H9 (cell line): ENCODE data around the gene SCAF4. TPM values are rescaled to one million over a fixed set of nuclear protein-coding genes. Genes with fewer than 3 reads are reported as not detected.

Experiments
- DNase-seq: peaks from one replicate; pipeline ENCODE4 v3.0.0-alpha.2; 2017
- H2AFZ ChIP-seq: one replicate; pipeline ENCODE4 v1.6.1; 2013; ENCODE audit warnings: mild to moderate bottlenecking, low read length, control low read depth, moderate library complexity
- H2AK5ac ChIP-seq: 2 replicates; pipeline ENCODE4 v1.6.1; 2013; ENCODE audit warnings: low read length, control low read depth, mixed read lengths; ENCODE audit not compliant: insufficient read length
- H2BK120ac ChIP-seq: one replicate; pipeline ENCODE4 v1.6.1; 2013; ENCODE audit warnings: low read depth, mild to moderate bottlenecking, low read length, control low read depth, inconsistent platforms; ENCODE audit not compliant: poor library complexity, severe bottlenecking
- H2BK12ac ChIP-seq: 2 replicates; pipeline ENCODE4 v1.6.1; 2013; ENCODE audit warnings: low read length, control low read depth, mixed read lengths, low read depth; ENCODE audit not compliant: insufficient read length
- H2BK15ac ChIP-seq: 2 replicates; pipeline ENCODE4 v1.6.1; 2013; ENCODE audit warnings: low read depth, low read length, control low read depth
- H2BK20ac ChIP-seq: one replicate; pipeline ENCODE4 v1.6.1; 2013; ENCODE audit warnings: low read depth, mild to moderate bottlenecking, low read length, control low read depth, inconsistent platforms; ENCODE audit not compliant: poor library complexity, severe bottlenecking
- H2BK5ac ChIP-seq: 2 replicates; pipeline ENCODE4 v1.6.1; 2013; ENCODE audit warnings: low read length, control low read depth, mixed read lengths; ENCODE audit not compliant: insufficient read length
- H3K14ac ChIP-seq: 2 replicates; pipeline ENCODE4 v1.6.1; 2013; ENCODE audit warnings: low read length, control low read depth; ENCODE audit not compliant: insufficient read depth
- H3K18ac ChIP-seq: 2 replicates; pipeline ENCODE4 v1.6.1; 2013; ENCODE audit warnings: low read depth, mild to moderate bottlenecking, mixed read lengths, low read length, control low read depth; ENCODE audit not compliant: insufficient read length
- H3K23ac ChIP-seq: 2 replicates; pipeline ENCODE4 v1.6.1; 2013; ENCODE audit warnings: low read length, control low read depth, mixed read lengths, low read depth; ENCODE audit not compliant: insufficient read length
- H3K23me2 ChIP-seq: 2 replicates; pipeline ENCODE4 v1.6.1; 2013; ENCODE audit warnings: low read depth, mild to moderate bottlenecking, mixed read lengths, low read length, control low read depth; ENCODE audit not compliant: insufficient read length, poor library complexity, severe bottlenecking
- H3K27ac ChIP-seq: 2 replicates; pipeline ENCODE4 v1.5.1; 2013; ENCODE audit warnings: low read length, control low read depth, mixed read lengths, low read depth; ENCODE audit not compliant: insufficient read length
- H3K27me3 ChIP-seq: 2 replicates; pipeline ENCODE4 v1.6.1; 2013; ENCODE audit warnings: low read length, control low read depth, inconsistent platforms; ENCODE audit not compliant: insufficient read depth
- H3K4ac ChIP-seq: 2 replicates; pipeline ENCODE4 v1.6.1; 2013; ENCODE audit warnings: low read depth, mild to moderate bottlenecking, control low read depth, inconsistent platforms, low read length, moderate library complexity
- H3K4me1 ChIP-seq: 2 replicates; pipeline ENCODE4 v1.6.1; 2013; ENCODE audit warnings: low read length, control low read depth, inconsistent platforms; ENCODE audit not compliant: insufficient read depth
- H3K4me2 ChIP-seq: 2 replicates; pipeline ENCODE4 v1.6.1; 2013; ENCODE audit warnings: low read length, control low read depth, mixed read lengths; ENCODE audit not compliant: insufficient read length, insufficient read depth
- H3K56ac ChIP-seq: 2 replicates; pipeline ENCODE4 v1.6.1; 2013; ENCODE audit warnings: low read depth, mild to moderate bottlenecking, mixed read lengths, low read length, control low read depth; ENCODE audit not compliant: insufficient read length
- H3K79me1 ChIP-seq: 2 replicates; pipeline ENCODE4 v1.6.1; 2013; ENCODE audit warnings: low read depth, mild to moderate bottlenecking, moderate library complexity, low read length, control low read depth, inconsistent platforms; ENCODE audit not compliant: insufficient read depth, poor library complexity, severe bottlenecking
- H3K79me2 ChIP-seq: 2 replicates; pipeline ENCODE4 v1.6.1; 2013; ENCODE audit warnings: low read length, control low read depth, inconsistent platforms; ENCODE audit not compliant: insufficient read depth
- H3K9ac ChIP-seq: 2 replicates; pipeline ENCODE4 v1.6.1; 2013; ENCODE audit warnings: low read length, control low read depth, mixed read lengths; ENCODE audit not compliant: insufficient read length; ENCODE audit errors: extremely low read depth
- H3K9me3 ChIP-seq: one replicate; pipeline ENCODE4 v1.6.1; 2013; ENCODE audit warnings: low read depth, low read length, inconsistent platforms; ENCODE audit not compliant: control insufficient read depth
- H3T11ph ChIP-seq: one replicate; pipeline ENCODE4 v1.6.1; 2013; ENCODE audit warnings: mild to moderate bottlenecking, low read length, control low read depth, inconsistent platforms
- H4K20me1 ChIP-seq: one replicate; pipeline ENCODE4 v1.6.1; 2013; ENCODE audit not compliant: control insufficient read depth, insufficient read length, insufficient read depth
- H4K5ac ChIP-seq: 2 replicates; pipeline ENCODE4 v1.6.1; 2013; ENCODE audit warnings: low read depth, mild to moderate bottlenecking, mixed read lengths, low read length, control low read depth; ENCODE audit not compliant: insufficient read length
- H4K8ac ChIP-seq: replicated peaks from 2 replicates; pipeline ENCODE4 v1.6.1; 2013; ENCODE audit warnings: low read length, control low read depth, mixed read lengths, low read depth; ENCODE audit not compliant: insufficient read length
- H4K91ac ChIP-seq: 2 replicates; pipeline ENCODE4 v1.6.1; 2013; ENCODE audit warnings: low read depth, mild to moderate bottlenecking, moderate library complexity, mixed read lengths, low read length, control low read depth; ENCODE audit not compliant: insufficient read length
- H3K27ac Mint-ChIP-seq, 3 experiments: 2 replicates in 2 of 3; 3 replicates in 1 of 3; pipeline ENCODE4 v1.8.0; 2020 to 2021; ENCODE audit warnings: mixed read lengths in 3 of 3, mild to moderate bottlenecking in 1 of 3, moderate library complexity in 1 of 3
- H3K27me3 Mint-ChIP-seq: 2 replicates; pipeline ENCODE4 v1.8.0; 2021; ENCODE audit warnings: low read depth, mild to moderate bottlenecking, moderate library complexity, mixed read lengths
- H3K36me3 Mint-ChIP-seq, 3 experiments: 2 replicates in 2 of 3; 3 replicates in 1 of 3; pipeline ENCODE4 v1.8.0; 2020 to 2021; ENCODE audit warnings: low read depth in 3 of 3, mixed read lengths in 3 of 3; ENCODE audit not compliant: insufficient read depth in 1 of 3
- H3K4me1 Mint-ChIP-seq, 2 experiments: 2 replicates each; pipeline ENCODE4 v1.8.0; 2020; ENCODE audit warnings: mixed read lengths in 2 of 2
- H3K4me3 Mint-ChIP-seq, 2 experiments: 2 replicates in 1 of 2; 3 replicates in 1 of 2; pipeline ENCODE4 v1.8.0; 2020 to 2021; ENCODE audit warnings: mild to moderate bottlenecking in 2 of 2, mixed read lengths in 2 of 2, moderate library complexity in 1 of 2
- H3K9me3 Mint-ChIP-seq, 2 experiments: 2 replicates in 1 of 2; 3 replicates in 1 of 2; pipeline ENCODE4 v1.8.0; 2020; ENCODE audit warnings: mild to moderate bottlenecking in 2 of 2, mixed read lengths in 2 of 2, moderate library complexity in 1 of 2
- WGBS: extraction: QIAGEN DNeasy Blood & Tissue Kit; methylation state at CpG from one replicate; pipeline ENCODE4 v1.1.7; 2013; ENCODE audit warnings: missing lambda C conversion rate, low lambda C conversion rate, mixed read lengths; ENCODE audit not compliant: insufficient read length; ENCODE audit errors: extremely low coverage; 5-methylcytosine and 5-hydroxymethylcytosine counted together
- total RNA-seq: library from RNA; stranded (reverse); gene quantifications from 2 replicates; pipeline ENCODE4 v1.2.1, GENCODE V29; 2021
- TF ChIP-seq, protein P1 (sequence below): fragments of 200-600 bp; sonication (generic); conservative IDR thresholded peaks from 3 replicates; pipeline ENCODE4 v1.8.0; 2021; ENCODE audit warnings: antibody characterized with exemption, mild to moderate bottlenecking

SCAF4 gene
- total RNA-seq, 1 experiment from 2014 or later = 76.8 TPM

- Histone ChIP-seq H2BK5ac (no peak overlapping the region), H3K27ac (peak overlapping the region; percentile 76), H3K23ac (no peak overlapping the region), H2AFZ (no peak overlapping the region), H3K79me2 (peaks cover 24% of the 10 kb centered on the region), H3K4me1 (peaks cover 3% of the 10 kb centered on the region; the same call in 1 of the 2 replicates), H4K91ac (no peak overlapping the region), H2BK15ac (no peak overlapping the region), H2BK120ac (no peak overlapping the region), H4K8ac (no peak overlapping the region), H3K56ac (no peak overlapping the region), H3K9me3 (no peaks in the 10 kb centered on the region), H3K23me2 (peaks cover 9% of the 10 kb centered on the region), H3K4me2 (peak overlapping the region; percentile 61), H2AK5ac (no peak overlapping the region), H3K9ac (peak overlapping the region; percentile 81), H3T11ph (no peak overlapping the region), H4K5ac (peak overlapping the region; percentile 73), H3K4ac (no peak overlapping the region), H3K18ac (peak overlapping the region; percentile 90), H3K79me1 (no peaks in the 10 kb centered on the region), H3K14ac (peak overlapping the region; percentile 95), H2BK20ac (no peak overlapping the region), H3K27me3 (no peaks in the 10 kb centered on the region), H4K20me1 (no peaks in the 10 kb centered on the region), H2BK12ac (no peak overlapping the region)
- peak; percentile 41 for DNase-seq
- Mint-ChIP-seq H3K27me3 (peaks cover 4% of the 10 kb centered on the region), H3K4me3 (no peak overlapping the region), H3K27ac (no peak overlapping the region), H3K9me3 (no peaks in the 10 kb centered on the region), H3K36me3 (no peaks in the 10 kb centered on the region), H3K4me1 (peaks cover 3% of the 10 kb centered on the region in 2 experiments)
- no CpG with 5 or more reads among the region's 20 CpGs for WGBS
- TF ChIP-seq, protein P1, sequence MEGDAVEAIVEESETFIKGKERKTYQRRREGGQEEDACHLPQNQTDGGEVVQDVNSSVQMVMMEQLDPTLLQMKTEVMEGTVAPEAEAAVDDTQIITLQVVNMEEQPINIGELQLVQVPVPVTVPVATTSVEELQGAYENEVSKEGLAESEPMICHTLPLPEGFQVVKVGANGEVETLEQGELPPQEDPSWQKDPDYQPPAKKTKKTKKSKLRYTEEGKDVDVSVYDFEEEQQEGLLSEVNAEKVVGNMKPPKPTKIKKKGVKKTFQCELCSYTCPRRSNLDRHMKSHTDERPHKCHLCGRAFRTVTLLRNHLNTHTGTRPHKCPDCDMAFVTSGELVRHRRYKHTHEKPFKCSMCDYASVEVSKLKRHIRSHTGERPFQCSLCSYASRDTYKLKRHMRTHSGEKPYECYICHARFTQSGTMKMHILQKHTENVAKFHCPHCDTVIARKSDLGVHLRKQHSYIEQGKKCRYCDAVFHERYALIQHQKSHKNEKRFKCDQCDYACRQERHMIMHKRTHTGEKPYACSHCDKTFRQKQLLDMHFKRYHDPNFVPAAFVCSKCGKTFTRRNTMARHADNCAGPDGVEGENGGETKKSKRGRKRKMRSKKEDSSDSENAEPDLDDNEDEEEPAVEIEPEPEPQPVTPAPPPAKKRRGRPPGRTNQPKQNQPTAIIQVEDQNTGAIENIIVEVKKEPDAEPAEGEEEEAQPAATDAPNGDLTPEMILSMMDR = no peak
Measured at GRCh38 chr21:31732597-31733550, 956 bp upstream of the SCAF4 start.
